Vagina (tissue), 2 donors: ENCODE results near the gene RPS26. TPM values are rescaled to one million over a fixed set of nuclear protein-coding genes. Genes with fewer than 3 reads are reported as not detected.

Experiments used
- DNase-seq, 2 donors: peaks; one replicate each; pipeline ENCODE4 v3.0.0-alpha.2; 2017; ENCODE audit errors: extremely low spot score in 2 of 2
- H3K27ac ChIP-seq: fragments of 200-600 bp; sonication (generic); one replicate; pipeline ENCODE4 v1.5.1; 2019
- H3K27me3 ChIP-seq: fragments of 200-600 bp; sonication (generic); one replicate; pipeline ENCODE4 v1.5.1; 2019
- H3K36me3 ChIP-seq, 2 donors: fragments of 200-600 bp; sonication (generic); one replicate each; pipeline ENCODE4 v1.5.1; 2017 to 2019
- H3K4me1 ChIP-seq: fragments of 200-600 bp; sonication (generic); one replicate; pipeline ENCODE4 v1.5.1; 2019
- H3K4me3 ChIP-seq, 2 donors: fragments of 200-600 bp; sonication (generic); 1 replicate in 1 of 2; 2 replicates in 1 of 2; pipeline ENCODE4 v1.5.1; 2016 to 2019
- H3K9me3 ChIP-seq: fragments of 200-600 bp; sonication (generic); one replicate; pipeline ENCODE4 v1.5.1; 2019
- CTCF ChIP-seq, 3 experiments: fragments of 450-650 bp in 2 of 3; fragments of 200-600 bp in 1 of 3; sonication (generic) in 1 of 3; IDR thresholded peaks; one replicate each; pipeline ENCODE4 v1.5.1; 2017 to 2019; ENCODE audit warnings: antibody characterized with exemption in 3 of 3, mild to moderate bottlenecking in 2 of 3, moderate library complexity in 2 of 3
- POLR2A ChIP-seq, 2 donors: fragments of 450-650 bp; IDR thresholded peaks; one replicate each; pipeline ENCODE4 v1.6.1; 2017; ENCODE audit warnings: antibody characterized with exemption in 2 of 2, mild to moderate bottlenecking in 2 of 2, moderate library complexity in 2 of 2
- POLR2AphosphoS5 ChIP-seq, 2 donors: sonication (generic); formaldehyde crosslinking; IDR thresholded peaks; one replicate each; pipeline ENCODE4 v1.9.0; 2017; ENCODE audit warnings: antibody characterized with exemption in 2 of 2, mild to moderate bottlenecking in 2 of 2, low read depth in 1 of 2; ENCODE audit not compliant: insufficient read depth in 1 of 2
- intact Hi-C: fragments of 100-400 bp; cut with DNase I; formaldehyde crosslinking; loops from one replicate; pipeline ENCODE4 v1.15.1; 2023
- total RNA-seq: library from RNA; depleted of rRNA; stranded (reverse); fragments of >200 nt; gene quantifications from one replicate; pipeline ENCODE4 v1.2.3, GENCODE V29; 2016

The RPS26 gene
- 597 TPM for total RNA-seq

- intact Hi-C loops = loop anchor here (2.0 kb wide), 1 partner anchor 45 kb away; the partner anchor contains the start of gene SUOX
- Histone ChIP-seq H3K4me1 (peaks cover 21% of the 10 kb centered on the region), H3K36me3 (peaks cover 0 to 21% of the 10 kb centered on the region in 2 donors), H3K27ac (peak within 1 kb of the TSS; percentile 71), H3K27me3 (no peaks in the 10 kb centered on the region), H3K9me3 (no peaks in the 10 kb centered on the region), H3K4me3 (peak within 1 kb of the TSS; percentile 64 to 76)
- TF ChIP-seq CTCF (IDR thresholded peaks at IDR 0.05) (peak in 1 of 3 experiments; percentile 30), POLR2A (IDR thresholded peaks at IDR 0.05) (peak in 1 of 2 donors; percentile 43), POLR2AphosphoS5 (IDR thresholded peaks at IDR 0.05; ENCODE audit: insufficient read depth in 1 of 2, low read depth in 1 of 2) (peak; percentile 93 to 98)
- DNase-seq = peak in 1 of 2 donors; percentile 97
These were observed at the start of gene RPS26 for GRCh38 chr12:56041552-56042429. RPS26 (plus strand) TSS chr12:56041918; CDS start chr12:56042167, 249 bp downstream.

GRCh38 chr12:55993230-55993853 is 48.4 kb upstream of the RPS26 start:
- Histone ChIP-seq H3K36me3 (peaks cover 0 to 62% of the 10 kb centered on the region in 2 donors), H3K27ac (no peak overlapping the region), H3K4me1 (peaks cover 15% of the 10 kb centered on the region), H3K4me3 (no peak overlapping the region), H3K27me3 (no peaks in the 10 kb centered on the region), H3K9me3 (no peaks in the 10 kb centered on the region)
- DNase-seq = no peak
- TF ChIP-seq POLR2A (IDR thresholded peaks at IDR 0.05) (no peak), CTCF (IDR thresholded peaks at IDR 0.05) (no peak), POLR2AphosphoS5 (IDR thresholded peaks at IDR 0.05; ENCODE audit: insufficient read depth in 1 of 2, low read depth in 1 of 2) (no peak)
- intact Hi-C loops = no loop called here

GRCh38 chr12:55995366-55995765 is 46.4 kb upstream of the RPS26 start:
- no peak overlapping the region for H3K4me3 ChIP-seq
- TF ChIP-seq CTCF (IDR thresholded peaks at IDR 0.05) (no peak), POLR2A (IDR thresholded peaks at IDR 0.05) (no peak), POLR2AphosphoS5 (IDR thresholded peaks at IDR 0.05; ENCODE audit: insufficient read depth in 1 of 2, low read depth in 1 of 2) (no peak)
- DNase-seq = no peak
- no peaks in the 10 kb centered on the region for H3K9me3 ChIP-seq
- H3K27me3 ChIP-seq = no peaks in the 10 kb centered on the region
- no peak overlapping the region for H3K27ac ChIP-seq
- peaks cover 16% of the 10 kb centered on the region for H3K4me1 ChIP-seq
- peaks cover 0 to 45% of the 10 kb centered on the region in 2 donors for H3K36me3 ChIP-seq
- intact Hi-C loops = no loop called here

GRCh38 chr12:55996201-55996714 is 45.5 kb upstream of the RPS26 start:
- TF ChIP-seq CTCF (IDR thresholded peaks at IDR 0.05) (peak; percentile 55 to 71 (median 57)), POLR2AphosphoS5 (IDR thresholded peaks at IDR 0.05; ENCODE audit: insufficient read depth in 1 of 2, low read depth in 1 of 2) (peak in 1 of 2 donors; percentile 52), POLR2A (IDR thresholded peaks at IDR 0.05) (no peak)

More at GRCh38 chr12:55996201-55996714, 45.5 kb upstream of the RPS26 start:
- H3K9me3 ChIP-seq = no peaks in the 10 kb centered on the region
- peak overlapping the region; percentile 65 to 68 for H3K4me3 ChIP-seq
- intact Hi-C loops = loop anchor here (2.0 kb wide), 1 partner anchor 45 kb away; the partner anchor contains the start of gene RPS26
- peaks cover 0 to 36% of the 10 kb centered on the region in 2 donors for H3K36me3 ChIP-seq
- peak overlapping the region; percentile 76 for H3K27ac ChIP-seq
- no peak for DNase-seq
- no peaks in the 10 kb centered on the region for H3K27me3 ChIP-seq
- H3K4me1 ChIP-seq = peaks cover 16% of the 10 kb centered on the region
